ENCODE measurements around the gene CCR3. TPM values are rescaled to one million over a fixed set of nuclear protein-coding genes. Genes with fewer than 3 reads are reported as not detected.

The CCR3 gene
- total and polyA plus RNA-seq, 2 experiments from 2014 or later = not detected

DNA sequence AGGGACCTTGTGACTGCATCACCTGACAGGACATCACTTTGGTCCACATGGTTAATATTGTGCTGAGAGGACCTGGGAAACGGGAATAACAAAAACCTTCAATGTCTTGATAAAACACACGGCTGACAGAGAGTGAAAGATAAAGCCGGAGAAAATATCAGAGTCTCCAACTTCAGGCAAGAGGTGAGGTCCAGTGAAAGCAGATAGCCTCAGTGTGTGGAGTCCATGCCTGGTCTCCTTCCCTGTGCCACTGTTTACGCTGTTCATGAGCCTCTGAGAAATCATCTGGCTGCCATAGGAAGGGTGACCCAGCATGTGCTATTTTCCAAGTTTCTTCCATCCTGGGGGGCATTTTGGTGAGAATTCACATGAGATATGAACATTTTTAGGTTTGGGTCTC, 39.8 kb downstream of the CCR3 start:
- H3K4me1 Mint-ChIP-seq = no peaks in the 10 kb centered on the region
- H3K36me3 Mint-ChIP-seq (ENCODE audit: low read depth) = peaks cover 20% of the 10 kb centered on the region
- Histone ChIP-seq H3K36me3 (ENCODE audit: insufficient read depth) (no peaks in the 10 kb centered on the region), H3K4me1 (ENCODE audit: insufficient read depth) (no peaks in the 10 kb centered on the region), H3K27me3 (ENCODE audit: insufficient read depth) (no peaks in the 10 kb centered on the region), H2AFZ (no peak overlapping the region), H3K79me2 (replicated peaks; ENCODE audit: insufficient read depth) (no peaks in the 10 kb centered on the region), H3K4me3 (no peak overlapping the region), H4K20me1 (replicated peaks; ENCODE audit: insufficient read depth) (no peaks in the 10 kb centered on the region), H3K4me2 (no peak overlapping the region), H3K27ac (ENCODE audit: low read depth) (no peak overlapping the region), H3F3A (replicated peaks; ENCODE audit: low read depth) (no peaks in the 10 kb centered on the region), H3K9me2 (ENCODE audit: insufficient read depth) (no peaks in the 10 kb centered on the region)
- no peak overlapping the region for H3K27ac Mint-ChIP-seq
- ATAC-seq (no peak), DNase-seq (ENCODE audit: low spot score) (no peak)
- no peak overlapping the region for H3K4me3 Mint-ChIP-seq
- H3K9me3 Mint-ChIP-seq = peaks cover 30% of the 10 kb centered on the region
- TF ChIP-seq, protein P1, sequence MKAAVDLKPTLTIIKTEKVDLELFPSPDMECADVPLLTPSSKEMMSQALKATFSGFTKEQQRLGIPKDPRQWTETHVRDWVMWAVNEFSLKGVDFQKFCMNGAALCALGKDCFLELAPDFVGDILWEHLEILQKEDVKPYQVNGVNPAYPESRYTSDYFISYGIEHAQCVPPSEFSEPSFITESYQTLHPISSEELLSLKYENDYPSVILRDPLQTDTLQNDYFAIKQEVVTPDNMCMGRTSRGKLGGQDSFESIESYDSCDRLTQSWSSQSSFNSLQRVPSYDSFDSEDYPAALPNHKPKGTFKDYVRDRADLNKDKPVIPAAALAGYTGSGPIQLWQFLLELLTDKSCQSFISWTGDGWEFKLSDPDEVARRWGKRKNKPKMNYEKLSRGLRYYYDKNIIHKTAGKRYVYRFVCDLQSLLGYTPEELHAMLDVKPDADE (IDR thresholded peaks at IDR 0.05) = no peak
- TF ChIP-seq, protein P2, sequence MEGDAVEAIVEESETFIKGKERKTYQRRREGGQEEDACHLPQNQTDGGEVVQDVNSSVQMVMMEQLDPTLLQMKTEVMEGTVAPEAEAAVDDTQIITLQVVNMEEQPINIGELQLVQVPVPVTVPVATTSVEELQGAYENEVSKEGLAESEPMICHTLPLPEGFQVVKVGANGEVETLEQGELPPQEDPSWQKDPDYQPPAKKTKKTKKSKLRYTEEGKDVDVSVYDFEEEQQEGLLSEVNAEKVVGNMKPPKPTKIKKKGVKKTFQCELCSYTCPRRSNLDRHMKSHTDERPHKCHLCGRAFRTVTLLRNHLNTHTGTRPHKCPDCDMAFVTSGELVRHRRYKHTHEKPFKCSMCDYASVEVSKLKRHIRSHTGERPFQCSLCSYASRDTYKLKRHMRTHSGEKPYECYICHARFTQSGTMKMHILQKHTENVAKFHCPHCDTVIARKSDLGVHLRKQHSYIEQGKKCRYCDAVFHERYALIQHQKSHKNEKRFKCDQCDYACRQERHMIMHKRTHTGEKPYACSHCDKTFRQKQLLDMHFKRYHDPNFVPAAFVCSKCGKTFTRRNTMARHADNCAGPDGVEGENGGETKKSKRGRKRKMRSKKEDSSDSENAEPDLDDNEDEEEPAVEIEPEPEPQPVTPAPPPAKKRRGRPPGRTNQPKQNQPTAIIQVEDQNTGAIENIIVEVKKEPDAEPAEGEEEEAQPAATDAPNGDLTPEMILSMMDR (conservative IDR thresholded peaks at IDR 0.05; ENCODE audit: low read depth in 2 of 2) = no peak
- TF ChIP-seq, protein P3, sequence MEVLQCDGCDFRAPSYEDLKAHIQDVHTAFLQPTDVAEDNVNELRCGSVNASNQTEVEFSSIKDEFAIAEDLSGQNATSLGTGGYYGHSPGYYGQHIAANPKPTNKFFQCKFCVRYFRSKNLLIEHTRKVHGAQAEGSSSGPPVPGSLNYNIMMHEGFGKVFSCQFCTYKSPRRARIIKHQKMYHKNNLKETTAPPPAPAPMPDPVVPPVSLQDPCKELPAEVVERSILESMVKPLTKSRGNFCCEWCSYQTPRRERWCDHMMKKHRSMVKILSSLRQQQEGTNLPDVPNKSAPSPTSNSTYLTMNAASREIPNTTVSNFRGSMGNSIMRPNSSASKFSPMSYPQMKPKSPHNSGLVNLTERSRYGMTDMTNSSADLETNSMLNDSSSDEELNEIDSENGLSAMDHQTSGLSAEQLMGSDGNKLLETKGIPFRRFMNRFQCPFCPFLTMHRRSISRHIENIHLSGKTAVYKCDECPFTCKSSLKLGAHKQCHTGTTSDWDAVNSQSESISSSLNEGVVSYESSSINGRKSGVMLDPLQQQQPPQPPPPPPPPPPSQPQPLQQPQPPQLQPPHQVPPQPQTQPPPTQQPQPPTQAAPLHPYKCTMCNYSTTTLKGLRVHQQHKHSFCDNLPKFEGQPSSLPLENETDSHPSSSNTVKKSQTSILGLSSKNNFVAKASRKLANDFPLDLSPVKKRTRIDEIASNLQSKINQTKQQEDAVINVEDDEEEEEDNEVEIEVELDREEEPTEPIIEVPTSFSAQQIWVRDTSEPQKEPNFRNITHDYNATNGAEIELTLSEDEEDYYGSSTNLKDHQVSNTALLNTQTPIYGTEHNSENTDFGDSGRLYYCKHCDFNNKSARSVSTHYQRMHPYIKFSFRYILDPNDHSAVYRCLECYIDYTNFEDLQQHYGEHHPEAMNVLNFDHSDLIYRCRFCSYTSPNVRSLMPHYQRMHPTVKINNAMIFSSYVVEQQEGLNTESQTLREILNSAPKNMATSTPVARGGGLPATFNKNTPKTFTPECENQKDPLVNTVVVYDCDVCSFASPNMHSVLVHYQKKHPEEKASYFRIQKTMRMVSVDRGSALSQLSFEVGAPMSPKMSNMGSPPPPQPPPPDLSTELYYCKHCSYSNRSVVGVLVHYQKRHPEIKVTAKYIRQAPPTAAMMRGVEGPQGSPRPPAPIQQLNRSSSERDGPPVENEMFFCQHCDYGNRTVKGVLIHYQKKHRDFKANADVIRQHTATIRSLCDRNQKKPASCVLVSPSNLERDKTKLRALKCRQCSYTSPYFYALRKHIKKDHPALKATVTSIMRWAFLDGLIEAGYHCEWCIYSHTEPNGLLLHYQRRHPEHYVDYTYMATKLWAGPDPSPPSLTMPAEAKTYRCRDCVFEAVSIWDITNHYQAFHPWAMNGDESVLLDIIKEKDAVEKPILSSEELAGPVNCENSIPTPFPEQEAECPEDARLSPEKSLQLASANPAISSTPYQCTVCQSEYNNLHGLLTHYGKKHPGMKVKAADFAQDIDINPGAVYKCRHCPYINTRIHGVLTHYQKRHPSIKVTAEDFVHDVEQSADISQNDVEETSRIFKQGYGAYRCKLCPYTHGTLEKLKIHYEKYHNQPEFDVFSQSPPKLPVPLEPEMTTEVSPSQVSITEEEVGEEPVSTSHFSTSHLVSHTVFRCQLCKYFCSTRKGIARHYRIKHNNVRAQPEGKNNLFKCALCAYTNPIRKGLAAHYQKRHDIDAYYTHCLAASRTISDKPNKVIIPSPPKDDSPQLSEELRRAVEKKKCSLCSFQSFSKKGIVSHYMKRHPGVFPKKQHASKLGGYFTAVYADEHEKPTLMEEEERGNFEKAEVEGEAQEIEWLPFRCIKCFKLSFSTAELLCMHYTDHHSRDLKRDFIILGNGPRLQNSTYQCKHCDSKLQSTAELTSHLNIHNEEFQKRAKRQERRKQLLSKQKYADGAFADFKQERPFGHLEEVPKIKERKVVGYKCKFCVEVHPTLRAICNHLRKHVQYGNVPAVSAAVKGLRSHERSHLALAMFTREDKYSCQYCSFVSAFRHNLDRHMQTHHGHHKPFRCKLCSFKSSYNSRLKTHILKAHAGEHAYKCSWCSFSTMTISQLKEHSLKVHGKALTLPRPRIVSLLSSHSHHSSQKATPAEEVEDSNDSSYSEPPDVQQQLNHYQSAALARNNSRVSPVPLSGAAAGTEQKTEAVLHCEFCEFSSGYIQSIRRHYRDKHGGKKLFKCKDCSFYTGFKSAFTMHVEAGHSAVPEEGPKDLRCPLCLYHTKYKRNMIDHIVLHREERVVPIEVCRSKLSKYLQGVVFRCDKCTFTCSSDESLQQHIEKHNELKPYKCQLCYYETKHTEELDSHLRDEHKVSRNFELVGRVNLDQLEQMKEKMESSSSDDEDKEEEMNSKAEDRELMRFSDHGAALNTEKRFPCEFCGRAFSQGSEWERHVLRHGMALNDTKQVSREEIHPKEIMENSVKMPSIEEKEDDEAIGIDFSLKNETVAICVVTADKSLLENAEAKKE (CRISPR knock-in tag; IDR thresholded peaks at IDR 0.05) = no peak
- TF ChIP-seq STAT1 (IDR thresholded peaks at IDR 0.05; ENCODE audit: unreplicated experiment) (no peak), POLR2AphosphoS5 (IDR thresholded peaks at IDR 0.05; ENCODE audit: low read depth) (no peak), JUNB (IDR thresholded peaks at IDR 0.05; ENCODE audit: unreplicated experiment) (no peak), ZNF114 (CRISPR knock-in tag; IDR thresholded peaks at IDR 0.05) (no peak), NANOG (IDR thresholded peaks at IDR 0.05; ENCODE audit: borderline replicate concordance) (no peak), EZH2phosphoT487 (IDR thresholded peaks at IDR 0.05; ENCODE audit: unreplicated experiment) (no peak), ZNF331 (CRISPR knock-in tag; IDR thresholded peaks at IDR 0.05; ENCODE audit: low read depth) (no peak), EZH2 (IDR thresholded peaks at IDR 0.05; ENCODE audit: low read depth, unreplicated experiment) (no peak), CREB1 (CRISPR knock-in tag; IDR thresholded peaks at IDR 0.05; ENCODE audit: low read depth) (no peak)
- TF ChIP-seq, protein P4, sequence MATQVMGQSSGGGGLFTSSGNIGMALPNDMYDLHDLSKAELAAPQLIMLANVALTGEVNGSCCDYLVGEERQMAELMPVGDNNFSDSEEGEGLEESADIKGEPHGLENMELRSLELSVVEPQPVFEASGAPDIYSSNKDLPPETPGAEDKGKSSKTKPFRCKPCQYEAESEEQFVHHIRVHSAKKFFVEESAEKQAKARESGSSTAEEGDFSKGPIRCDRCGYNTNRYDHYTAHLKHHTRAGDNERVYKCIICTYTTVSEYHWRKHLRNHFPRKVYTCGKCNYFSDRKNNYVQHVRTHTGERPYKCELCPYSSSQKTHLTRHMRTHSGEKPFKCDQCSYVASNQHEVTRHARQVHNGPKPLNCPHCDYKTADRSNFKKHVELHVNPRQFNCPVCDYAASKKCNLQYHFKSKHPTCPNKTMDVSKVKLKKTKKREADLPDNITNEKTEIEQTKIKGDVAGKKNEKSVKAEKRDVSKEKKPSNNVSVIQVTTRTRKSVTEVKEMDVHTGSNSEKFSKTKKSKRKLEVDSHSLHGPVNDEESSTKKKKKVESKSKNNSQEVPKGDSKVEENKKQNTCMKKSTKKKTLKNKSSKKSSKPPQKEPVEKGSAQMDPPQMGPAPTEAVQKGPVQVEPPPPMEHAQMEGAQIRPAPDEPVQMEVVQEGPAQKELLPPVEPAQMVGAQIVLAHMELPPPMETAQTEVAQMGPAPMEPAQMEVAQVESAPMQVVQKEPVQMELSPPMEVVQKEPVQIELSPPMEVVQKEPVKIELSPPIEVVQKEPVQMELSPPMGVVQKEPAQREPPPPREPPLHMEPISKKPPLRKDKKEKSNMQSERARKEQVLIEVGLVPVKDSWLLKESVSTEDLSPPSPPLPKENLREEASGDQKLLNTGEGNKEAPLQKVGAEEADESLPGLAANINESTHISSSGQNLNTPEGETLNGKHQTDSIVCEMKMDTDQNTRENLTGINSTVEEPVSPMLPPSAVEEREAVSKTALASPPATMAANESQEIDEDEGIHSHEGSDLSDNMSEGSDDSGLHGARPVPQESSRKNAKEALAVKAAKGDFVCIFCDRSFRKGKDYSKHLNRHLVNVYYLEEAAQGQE (IDR thresholded peaks at IDR 0.05; ENCODE audit: unreplicated experiment) = no peak
- no peaks in the 10 kb centered on the region for H3K27me3 Mint-ChIP-seq (ENCODE audit: insufficient read depth, low read depth, poor library complexity)
